Dendritic cell treated with granulocyte-macrophage colony-stimulating factor and Interleukin-4, amounts not matched to agents 40 ng/mL and 50 ng/mL, for 4 days (primary cell): ENCODE results near the gene TPRG1.

ENCODE experiments used
- H3K27ac Mint-ChIP-seq: one replicate; pipeline ENCODE4 v1.8.0; 2022; ENCODE audit warnings: mild to moderate bottlenecking, mixed read lengths
- H3K27me3 Mint-ChIP-seq: one replicate; pipeline ENCODE4 v1.8.0; 2022; ENCODE audit warnings: mild to moderate bottlenecking, mixed read lengths
- H3K36me3 Mint-ChIP-seq: one replicate; pipeline ENCODE4 v1.8.0; 2022; ENCODE audit warnings: low read depth, mixed read lengths
- H3K4me1 Mint-ChIP-seq: one replicate; pipeline ENCODE4 v1.8.0; 2022; ENCODE audit warnings: low read depth, mixed read lengths
- H3K4me3 Mint-ChIP-seq: one replicate; pipeline ENCODE4 v1.8.0; 2022; ENCODE audit warnings: mild to moderate bottlenecking, moderate library complexity, mixed read lengths
- H3K9me3 Mint-ChIP-seq: one replicate; pipeline ENCODE4 v1.8.0; 2022; ENCODE audit warnings: mixed read lengths
- intact Hi-C: fragments of 100-400 bp; cut with micrococcal nuclease; formaldehyde crosslinking; loops from one replicate; pipeline ENCODE4 v1.15.0; 2022

TPRG1 gene

GRCh38 chr3:189288348-189289235 lies 116.8 kb downstream of the TPRG1 start:
- Mint-ChIP-seq H3K4me3 (no peak overlapping the region), H3K4me1 (peaks cover 5% of the 10 kb centered on the region), H3K9me3 (no peaks in the 10 kb centered on the region), H3K27ac (no peak overlapping the region), H3K36me3 (no peaks in the 10 kb centered on the region), H3K27me3 (no peaks in the 10 kb centered on the region)
- intact Hi-C loops, result no loop called here

GRCh38 chr3:189289251-189289650 lies 117.5 kb downstream of the TPRG1 start:
- Mint-ChIP-seq H3K27ac (no peak overlapping the region), H3K9me3 (no peaks in the 10 kb centered on the region), H3K4me1 (peaks cover 5% of the 10 kb centered on the region), H3K36me3 (no peaks in the 10 kb centered on the region), H3K27me3 (no peaks in the 10 kb centered on the region), H3K4me3 (no peak overlapping the region)
- intact Hi-C loops, result no loop called here

GRCh38 chr3:189292667-189293484 lies 121.1 kb downstream of the TPRG1 start:
- no peaks in the 10 kb centered on the region for H3K9me3 Mint-ChIP-seq
- no peak overlapping the region for H3K4me3 Mint-ChIP-seq
- H3K27ac Mint-ChIP-seq, result no peak overlapping the region
- no peaks in the 10 kb centered on the region for H3K27me3 Mint-ChIP-seq
- H3K36me3 Mint-ChIP-seq, result no peaks in the 10 kb centered on the region
- no peaks in the 10 kb centered on the region for H3K4me1 Mint-ChIP-seq
- intact Hi-C loops, result no loop called here

- intact Hi-C loops, result no loop called here
- no peaks in the 10 kb centered on the region for H3K4me1 Mint-ChIP-seq
- no peak overlapping the region for H3K4me3 Mint-ChIP-seq
- H3K9me3 Mint-ChIP-seq, result no peaks in the 10 kb centered on the region
- H3K36me3 Mint-ChIP-seq, result no peaks in the 10 kb centered on the region
- H3K27ac Mint-ChIP-seq, result no peak overlapping the region
- no peaks in the 10 kb centered on the region for H3K27me3 Mint-ChIP-seq
Measured at GRCh38 chr3:189294649-189295048, 122.9 kb downstream of the TPRG1 start.

GRCh38 chr3:189295089-189295488 lies 123.3 kb downstream of the TPRG1 start:
- no peaks in the 10 kb centered on the region for H3K4me1 Mint-ChIP-seq
- H3K4me3 Mint-ChIP-seq, result no peak overlapping the region
- H3K27me3 Mint-ChIP-seq, result no peaks in the 10 kb centered on the region
- no peaks in the 10 kb centered on the region for H3K36me3 Mint-ChIP-seq
- H3K27ac Mint-ChIP-seq, result no peak overlapping the region
- H3K9me3 Mint-ChIP-seq, result no peaks in the 10 kb centered on the region
- intact Hi-C loops, result no loop called here

GRCh38 chr3:189297932-189298331 lies 126.2 kb downstream of the TPRG1 start:
- H3K36me3 Mint-ChIP-seq, result no peaks in the 10 kb centered on the region
- no peak overlapping the region for H3K27ac Mint-ChIP-seq
- H3K4me1 Mint-ChIP-seq, result no peaks in the 10 kb centered on the region
- H3K27me3 Mint-ChIP-seq, result no peaks in the 10 kb centered on the region
- H3K4me3 Mint-ChIP-seq, result no peak overlapping the region
- no peaks in the 10 kb centered on the region for H3K9me3 Mint-ChIP-seq
- intact Hi-C loops, result no loop called here

GRCh38 chr3:189298469-189299375 lies 127.0 kb downstream of the TPRG1 start:
- no peaks in the 10 kb centered on the region for H3K9me3 Mint-ChIP-seq
- H3K27me3 Mint-ChIP-seq, result no peaks in the 10 kb centered on the region
- H3K27ac Mint-ChIP-seq, result no peak overlapping the region
- no peaks in the 10 kb centered on the region for H3K36me3 Mint-ChIP-seq
- no peak overlapping the region for H3K4me3 Mint-ChIP-seq
- H3K4me1 Mint-ChIP-seq, result no peaks in the 10 kb centered on the region
- intact Hi-C loops, result no loop called here

DNA sequence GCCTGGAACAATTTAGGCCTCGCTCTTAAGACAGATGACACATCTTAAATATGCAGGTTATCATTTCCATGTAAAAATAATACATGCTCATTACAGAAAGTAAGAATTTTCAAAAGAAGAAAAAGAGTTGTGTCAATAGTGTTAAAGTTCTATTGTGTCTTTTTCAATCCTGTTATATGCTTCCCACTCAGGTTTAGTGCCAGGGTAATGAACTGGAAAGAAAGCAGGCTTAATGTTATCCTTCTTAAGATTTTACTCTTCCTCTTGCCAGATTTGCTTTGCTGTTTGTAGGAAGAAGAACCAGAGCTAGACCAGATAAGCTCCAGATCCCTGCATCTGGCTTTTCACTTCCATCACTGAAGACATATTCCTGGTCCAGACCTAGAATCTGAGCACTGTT lies 128.6 kb downstream of the TPRG1 start:
- Mint-ChIP-seq H3K36me3 (no peaks in the 10 kb centered on the region), H3K9me3 (no peaks in the 10 kb centered on the region), H3K27ac (no peak overlapping the region), H3K4me3 (no peak overlapping the region), H3K4me1 (no peaks in the 10 kb centered on the region), H3K27me3 (no peaks in the 10 kb centered on the region)
- intact Hi-C loops, result no loop called here

DNA sequence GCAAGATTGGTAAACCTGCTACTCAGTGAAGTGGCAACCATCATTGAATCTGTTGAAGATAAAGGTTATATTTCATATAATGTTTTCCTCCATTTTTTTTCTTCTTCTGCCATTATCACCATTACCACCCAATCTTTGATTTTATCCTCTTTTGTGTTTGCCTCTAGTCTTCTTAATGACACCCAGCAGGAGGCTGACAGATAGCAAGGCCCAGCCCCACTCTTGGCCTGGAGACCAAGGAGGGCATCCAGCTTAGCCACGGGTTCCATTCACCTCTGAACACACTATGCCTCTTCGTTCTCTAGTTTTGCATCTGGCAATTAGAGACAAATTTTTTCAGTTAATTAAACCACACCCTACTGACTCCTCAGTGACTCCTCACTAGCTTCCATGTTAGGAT lies 129.7 kb downstream of the TPRG1 start:
- intact Hi-C loops, result no loop called here
- Mint-ChIP-seq H3K4me3 (no peak overlapping the region), H3K27ac (no peak overlapping the region), H3K9me3 (no peaks in the 10 kb centered on the region), H3K4me1 (no peaks in the 10 kb centered on the region), H3K27me3 (no peaks in the 10 kb centered on the region), H3K36me3 (no peaks in the 10 kb centered on the region)

DNA sequence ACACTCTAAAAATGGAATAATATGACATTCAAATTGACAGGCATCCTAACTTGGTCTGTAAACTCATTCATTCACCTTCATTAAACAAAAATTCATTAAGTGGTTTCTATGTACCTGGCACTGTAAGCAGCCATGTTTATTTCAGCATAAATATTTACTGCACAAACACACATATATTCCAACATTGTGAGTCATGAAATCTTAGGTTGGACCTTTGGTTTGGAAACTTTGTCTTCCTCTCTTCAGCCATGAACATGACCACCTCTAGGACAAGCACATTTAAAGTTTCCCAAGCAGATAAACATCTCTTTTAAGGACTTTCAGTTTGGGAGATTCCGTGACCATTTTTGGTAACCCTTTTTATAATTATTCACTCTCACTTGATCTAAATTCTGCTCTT lies 131.8 kb downstream of the TPRG1 start:
- Mint-ChIP-seq H3K27me3 (no peaks in the 10 kb centered on the region), H3K4me3 (no peak overlapping the region), H3K27ac (no peak overlapping the region), H3K36me3 (no peaks in the 10 kb centered on the region), H3K4me1 (no peaks in the 10 kb centered on the region), H3K9me3 (no peaks in the 10 kb centered on the region)
- intact Hi-C loops, result no loop called here

DNA sequence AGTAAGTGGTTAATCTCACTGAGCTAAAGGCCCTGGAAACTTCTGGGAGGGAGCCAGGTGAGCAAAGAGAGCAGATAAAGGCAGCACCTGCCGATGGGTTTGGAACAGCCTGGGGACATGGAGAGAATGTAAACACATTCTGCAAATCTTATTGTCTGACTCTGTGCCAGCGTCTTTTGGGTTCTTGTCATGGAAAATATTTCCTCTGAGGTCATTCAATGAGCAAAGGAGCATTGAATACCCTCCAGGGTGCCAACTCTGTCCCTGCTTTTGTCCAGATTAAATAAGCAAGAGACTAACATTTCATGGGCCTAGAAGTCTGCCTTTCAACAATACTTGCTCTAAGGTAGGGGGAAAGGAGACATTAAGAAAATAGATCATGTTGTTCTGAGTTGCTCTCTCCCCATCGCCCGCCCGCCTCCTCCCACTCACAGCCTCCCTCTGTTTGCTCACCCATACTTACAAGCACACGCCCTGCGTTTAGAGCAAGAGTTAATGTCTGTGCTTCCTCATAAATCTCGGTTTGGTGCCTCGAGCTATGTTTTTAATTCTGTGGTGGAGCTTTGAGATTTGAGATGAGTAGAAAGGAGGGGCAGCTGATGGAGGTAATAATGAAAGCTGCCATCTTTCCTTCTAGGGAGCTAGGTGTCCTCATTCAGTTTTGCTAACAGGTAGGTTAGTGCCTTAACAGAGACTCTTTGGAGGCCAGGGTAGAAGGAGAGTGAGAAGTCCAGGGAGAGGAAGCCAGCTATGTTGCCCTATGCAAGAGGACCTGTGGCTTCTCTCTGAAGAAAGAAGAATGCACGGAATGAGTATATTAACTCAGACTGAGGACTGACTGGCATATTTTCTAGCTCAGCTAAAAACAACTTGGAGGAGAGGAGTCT lies 132.9 kb downstream of the TPRG1 start:
- Mint-ChIP-seq H3K27ac (no peak overlapping the region), H3K9me3 (no peaks in the 10 kb centered on the region), H3K4me1 (no peaks in the 10 kb centered on the region), H3K36me3 (no peaks in the 10 kb centered on the region), H3K27me3 (no peaks in the 10 kb centered on the region), H3K4me3 (no peak overlapping the region)
- intact Hi-C loops, result no loop called here

GRCh38 chr3:189305412-189305811 lies 133.6 kb downstream of the TPRG1 start:
- H3K4me1 Mint-ChIP-seq, result no peaks in the 10 kb centered on the region
- intact Hi-C loops, result no loop called here
- no peaks in the 10 kb centered on the region for H3K27me3 Mint-ChIP-seq
- H3K27ac Mint-ChIP-seq, result no peak overlapping the region
- no peak overlapping the region for H3K4me3 Mint-ChIP-seq
- H3K36me3 Mint-ChIP-seq, result no peaks in the 10 kb centered on the region
- no peaks in the 10 kb centered on the region for H3K9me3 Mint-ChIP-seq

GRCh38 chr3:189307963-189308362 lies 136.2 kb downstream of the TPRG1 start:
- H3K27ac Mint-ChIP-seq, result no peak overlapping the region
- no peaks in the 10 kb centered on the region for H3K27me3 Mint-ChIP-seq
- no peaks in the 10 kb centered on the region for H3K36me3 Mint-ChIP-seq
- no peaks in the 10 kb centered on the region for H3K9me3 Mint-ChIP-seq
- no peaks in the 10 kb centered on the region for H3K4me1 Mint-ChIP-seq
- H3K4me3 Mint-ChIP-seq, result no peak overlapping the region
- intact Hi-C loops, result no loop called here
